GM11168 (cell line): ENCODE measurements around the gene PARVG.

ENCODE experiments used
- in situ Hi-C: fragments of 300-500 bp; cut with MboI; formaldehyde crosslinking; loops from one replicate; pipeline ENCODE4 v1.12.0; 2022; ENCODE audit warnings: low sequenced_read_pairs; ENCODE audit not compliant: unreplicated experiment

Gene PARVG

GRCh38 chr22:44153710-44154109 is 27.0 kb upstream of the PARVG start:
- in situ Hi-C loops: no loop called here

- in situ Hi-C loops: no loop called here
These were observed 26.2 kb upstream of the PARVG start for GRCh38 chr22:44154436-44154942.

GRCh38 chr22:44155115-44155514 is 25.6 kb upstream of the PARVG start:
- in situ Hi-C loops: no loop called here

GRCh38 chr22:44157916-44158618 is 22.7 kb upstream of the PARVG start:
- in situ Hi-C loops: no loop called here

- in situ Hi-C loops: no loop called here
These were observed 21.9 kb upstream of the PARVG start for GRCh38 chr22:44158816-44159215.

- in situ Hi-C loops: no loop called here
These were observed 21.5 kb upstream of the PARVG start for GRCh38 chr22:44159221-44159620.

- in situ Hi-C loops: no loop called here
These were observed 20.9 kb upstream of the PARVG start for GRCh38 chr22:44159811-44160210.

- in situ Hi-C loops: no loop called here
These were observed 20.3 kb upstream of the PARVG start for GRCh38 chr22:44160421-44160820.

GRCh38 chr22:44161673-44162072 is 19.1 kb upstream of the PARVG start:
- in situ Hi-C loops: no loop called here

GRCh38 chr22:44162960-44163359 is 17.8 kb upstream of the PARVG start:
- in situ Hi-C loops: no loop called here

GRCh38 chr22:44163536-44163935 is 17.2 kb upstream of the PARVG start:
- in situ Hi-C loops: no loop called here

- in situ Hi-C loops: no loop called here
These were observed 16.7 kb upstream of the PARVG start for GRCh38 chr22:44164031-44164430.

- in situ Hi-C loops: no loop called here
These were observed 15.3 kb upstream of the PARVG start for GRCh38 chr22:44165286-44165874.

- in situ Hi-C loops: no loop called here
These were observed 14.0 kb upstream of the PARVG start for GRCh38 chr22:44166498-44167276.

GRCh38 chr22:44167501-44167900 is 13.2 kb upstream of the PARVG start:
- in situ Hi-C loops: no loop called here

- in situ Hi-C loops: no loop called here
These were observed 12.5 kb upstream of the PARVG start for GRCh38 chr22:44168206-44168605.

GRCh38 chr22:44170470-44170869 is 10.3 kb upstream of the PARVG start:
- in situ Hi-C loops: no loop called here

- in situ Hi-C loops: no loop called here
These were observed 9.2 kb upstream of the PARVG start for GRCh38 chr22:44171561-44171960.

GRCh38 chr22:44172370-44173108 is 8.2 kb upstream of the PARVG start:
- in situ Hi-C loops: no loop called here

- in situ Hi-C loops: no loop called here
These were observed 7.6 kb upstream of the PARVG start for GRCh38 chr22:44173154-44173553.

GRCh38 chr22:44175676-44176075 is 5.0 kb upstream of the PARVG start:
- in situ Hi-C loops: no loop called here
